ENCODE results near the gene SLC35G2. TPM values are rescaled to one million over a fixed set of nuclear protein-coding genes. Genes with fewer than 3 reads are reported as not detected.
"Not testable (repeated sequence)": the region's sequence is repeated elsewhere in the genome, so short reads cannot be mapped to it uniquely, and the experiment has no call there.

SLC35G2 gene
- total RNA-seq, 4 donors from 2014 or later: 9.1 to 13.2 (median 11.8) TPM

GRCh38 chr3:136893848-136894443 lies 75.0 kb downstream of the SLC35G2 start:
- no peak for DNase-seq
- TF ChIP-seq POLR2A (IDR thresholded peaks at IDR 0.05): no peak
- TF ChIP-seq CTCF (IDR thresholded peaks at IDR 0.05): no peak

GRCh38 chr3:136897171-136897570 lies 78.2 kb downstream of the SLC35G2 start:
- H3K9me3 ChIP-seq; H3K36me3 ChIP-seq; H3K27ac ChIP-seq; DNase-seq; H3K27me3 ChIP-seq; intact Hi-C loops (cut with DNase I; ENCODE audit: low total_unique reads); H3K4me3 ChIP-seq; H3K4me1 ChIP-seq: not testable (repeated sequence)

More at GRCh38 chr3:136893848-136894443, 75.0 kb downstream of the SLC35G2 start:
- intact Hi-C loops (cut with DNase I; ENCODE audit: low total_unique reads): no loop called here
- no peaks in the 10 kb centered on the region for H3K27me3 ChIP-seq
- H3K4me1 ChIP-seq: no peaks in the 10 kb centered on the region
- H3K9me3 ChIP-seq: no peaks in the 10 kb centered on the region
- no peak overlapping the region for H3K4me3 ChIP-seq
- no peaks in the 10 kb centered on the region for H3K36me3 ChIP-seq
- H3K27ac ChIP-seq: no peak overlapping the region

DNA sequence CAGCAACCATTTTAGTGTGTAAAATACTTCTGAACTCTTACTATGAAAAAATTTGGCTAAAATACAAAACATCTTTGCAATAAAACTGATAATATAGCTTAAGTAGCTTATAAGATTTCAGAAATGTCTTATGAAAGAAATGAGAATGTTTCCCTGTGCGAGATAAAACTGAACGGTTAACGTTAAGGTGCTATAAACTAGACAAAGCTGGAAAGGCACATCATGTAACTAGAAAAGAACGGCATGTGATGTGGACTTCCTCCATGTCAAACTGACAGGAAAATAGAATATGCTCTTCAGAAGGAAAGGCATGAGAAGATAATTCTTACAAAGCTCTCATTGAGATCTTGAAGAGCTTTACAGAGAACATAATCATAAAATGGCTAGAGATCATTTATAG lies 79.6 kb downstream of the SLC35G2 start:
- Histone ChIP-seq H3K4me3 (no peak overlapping the region), H3K9me3 (peaks cover 0 to under 1% of the 10 kb centered on the region in 2 donors), H3K36me3 (no peaks in the 10 kb centered on the region), H3K27me3 (no peaks in the 10 kb centered on the region), H3K27ac (peak overlapping the region in 1 of 2 donors; percentile 52), H3K4me1 (no peaks in the 10 kb centered on the region)
- intact Hi-C loops (cut with DNase I; ENCODE audit: low total_unique reads): no loop called here
- no peak for TF ChIP-seq CTCF (IDR thresholded peaks at IDR 0.05)
- TF ChIP-seq POLR2A (IDR thresholded peaks at IDR 0.05): no peak
- DNase-seq: no peak

GRCh38 chr3:136898954-136899353 lies 80.0 kb downstream of the SLC35G2 start:
- Histone ChIP-seq H3K4me1 (no peaks in the 10 kb centered on the region), H3K4me3 (no peak overlapping the region), H3K27me3 (no peaks in the 10 kb centered on the region), H3K9me3 (peaks cover 0 to 5% of the 10 kb centered on the region in 2 donors), H3K36me3 (no peaks in the 10 kb centered on the region), H3K27ac (peak overlapping the region in 1 of 2 donors; percentile 52)
- intact Hi-C loops (cut with DNase I; ENCODE audit: low total_unique reads): no loop called here
- TF ChIP-seq POLR2A (IDR thresholded peaks at IDR 0.05) (no peak), CTCF (IDR thresholded peaks at IDR 0.05) (no peak)
- DNase-seq: no peak

GRCh38 chr3:136899622-136900158 lies 80.8 kb downstream of the SLC35G2 start:
- intact Hi-C loops (cut with DNase I; ENCODE audit: low total_unique reads): no loop called here
- no peaks in the 10 kb centered on the region for H3K36me3 ChIP-seq
- H3K4me3 ChIP-seq: no peak overlapping the region
- H3K27ac ChIP-seq: no peak overlapping the region
- peaks cover 0 to 10% of the 10 kb centered on the region in 2 donors for H3K9me3 ChIP-seq
- DNase-seq: no peak
- no peaks in the 10 kb centered on the region for H3K27me3 ChIP-seq
- H3K4me1 ChIP-seq: no peaks in the 10 kb centered on the region
- TF ChIP-seq CTCF (IDR thresholded peaks at IDR 0.05): no peak
- no peak for TF ChIP-seq POLR2A (IDR thresholded peaks at IDR 0.05)

GRCh38 chr3:136900694-136901093 lies 81.8 kb downstream of the SLC35G2 start:
- H3K27me3 ChIP-seq; H3K4me3 ChIP-seq; intact Hi-C loops (cut with DNase I; ENCODE audit: low total_unique reads); H3K36me3 ChIP-seq; DNase-seq; H3K4me1 ChIP-seq; H3K27ac ChIP-seq: not testable (repeated sequence)
- peaks cover 0 to 10% of the 10 kb centered on the region in 2 donors for H3K9me3 ChIP-seq
